ENCODE data around the gene TSPAN18.

- TF ChIP-seq CTCF (IDR thresholded peaks at IDR 0.05) (no peak), POLR2A (IDR thresholded peaks at IDR 0.05) (no peak)
These were observed 152.7 kb downstream of the TSPAN18 start for GRCh38 chr11:44879432-44879831.

All from breast epithelium (tissue), 3 donors.